Activated T-cell treated with anti-CD3 and anti-CD28 coated beads, Interleukin-2, amount 50 U/mL, for 48 hours (primary cell): ENCODE data around the gene RPSA.
"Not testable (repeated sequence)": the region's sequence is repeated elsewhere in the genome, so short reads cannot be mapped to it uniquely, and the experiment has no call there.

Experiments
- DNase-seq, 2 experiments: peaks; one replicate each; pipeline ENCODE4 v3.0.0-alpha.2; 2020

The RPSA gene

GRCh38 chr3:39406368-39407258 lies at the start of gene RPSA:
Gene RPSA (plus strand): TSS chr3:39406720. CDS start chr3:39407654, 934 bp downstream.
- DNase-seq = peak; percentile 95 to 97

DNA sequence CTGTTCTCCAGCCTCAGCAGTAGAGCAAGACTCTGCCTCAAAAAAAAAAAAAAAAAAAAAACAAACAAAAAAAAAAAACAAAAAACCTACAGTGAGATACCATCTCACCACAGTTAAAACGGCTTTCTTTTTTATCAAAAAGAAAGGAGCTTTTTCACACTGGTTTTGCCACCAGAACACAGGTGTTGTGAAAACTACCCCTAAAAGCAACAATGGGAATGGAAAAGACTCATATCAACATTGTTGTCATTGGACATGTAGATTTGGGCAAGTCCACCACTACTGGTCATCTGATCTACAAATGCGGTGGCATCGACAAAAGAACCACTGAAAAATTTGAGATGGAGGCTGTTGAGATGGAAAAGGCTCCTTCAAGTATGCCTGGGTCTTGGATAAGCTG lies 48.2 kb upstream of the RPSA start:
- DNase-seq = no peak

GRCh38 chr3:39361252-39361927 lies 45.1 kb upstream of the RPSA start:
- peak; percentile 54 to 62 for DNase-seq

GRCh38 chr3:39362192-39362591 lies 44.3 kb upstream of the RPSA start:
- DNase-seq = no peak

- no peak for DNase-seq
Observed at GRCh38 chr3:39362812-39363211, 43.7 kb upstream of the RPSA start.

GRCh38 chr3:39370450-39370849 lies 36.1 kb upstream of the RPSA start:
- not testable (repeated sequence) for DNase-seq

DNA sequence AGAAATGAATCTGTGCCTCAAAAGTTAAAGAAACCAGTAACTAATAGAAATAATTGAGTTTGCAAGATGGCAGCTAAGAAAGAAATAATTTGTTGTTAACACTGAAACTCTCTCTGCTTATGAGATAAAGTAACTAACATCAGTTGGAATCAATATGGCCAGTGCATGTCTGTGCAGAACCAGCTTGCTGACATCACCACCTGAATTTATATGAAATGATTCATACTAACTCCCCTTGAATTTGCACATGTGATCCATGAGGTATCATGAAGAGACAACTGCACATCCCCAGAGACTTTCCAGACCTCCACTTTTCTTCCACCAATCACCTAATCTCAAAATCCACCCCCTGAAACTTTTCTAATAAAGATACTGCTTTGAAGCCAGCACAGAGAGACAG lies 33.7 kb upstream of the RPSA start:
- no peak for DNase-seq

DNA sequence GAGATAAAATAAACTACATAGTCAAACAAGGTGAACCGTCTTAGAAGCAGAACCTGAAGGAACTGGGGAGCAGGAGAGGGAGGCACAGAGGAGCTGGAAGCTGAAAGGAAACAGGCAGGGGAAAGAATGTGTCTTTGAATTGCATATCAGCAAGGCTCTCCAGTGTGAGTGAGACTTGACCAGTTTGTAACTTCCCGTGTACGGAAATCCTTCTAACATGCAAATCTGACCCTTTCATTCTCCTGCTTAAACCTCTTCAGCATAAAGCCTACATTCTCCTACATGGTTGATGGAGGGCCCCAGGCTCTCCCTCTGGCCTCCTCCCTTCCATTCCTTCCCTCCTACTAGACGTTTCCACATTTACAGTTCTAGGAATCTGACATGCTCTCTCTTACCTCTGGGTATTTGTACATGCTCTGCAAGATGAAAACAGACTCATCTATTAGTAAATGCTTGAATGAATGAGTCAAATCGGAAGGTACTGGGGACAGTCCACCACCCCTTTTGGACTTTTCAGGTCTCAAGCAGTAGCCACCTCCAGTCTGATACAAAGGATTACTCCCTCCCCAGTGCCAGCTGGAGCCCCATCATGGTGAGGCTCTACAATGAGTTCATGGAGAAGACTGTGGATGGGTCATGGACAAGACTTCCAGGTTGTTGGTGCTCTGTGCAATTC lies 29.4 kb upstream of the RPSA start:
- no peak for DNase-seq

- peak; percentile 70 to 71 for DNase-seq
Observed at GRCh38 chr3:39378088-39378487, 28.4 kb upstream of the RPSA start.

DNA sequence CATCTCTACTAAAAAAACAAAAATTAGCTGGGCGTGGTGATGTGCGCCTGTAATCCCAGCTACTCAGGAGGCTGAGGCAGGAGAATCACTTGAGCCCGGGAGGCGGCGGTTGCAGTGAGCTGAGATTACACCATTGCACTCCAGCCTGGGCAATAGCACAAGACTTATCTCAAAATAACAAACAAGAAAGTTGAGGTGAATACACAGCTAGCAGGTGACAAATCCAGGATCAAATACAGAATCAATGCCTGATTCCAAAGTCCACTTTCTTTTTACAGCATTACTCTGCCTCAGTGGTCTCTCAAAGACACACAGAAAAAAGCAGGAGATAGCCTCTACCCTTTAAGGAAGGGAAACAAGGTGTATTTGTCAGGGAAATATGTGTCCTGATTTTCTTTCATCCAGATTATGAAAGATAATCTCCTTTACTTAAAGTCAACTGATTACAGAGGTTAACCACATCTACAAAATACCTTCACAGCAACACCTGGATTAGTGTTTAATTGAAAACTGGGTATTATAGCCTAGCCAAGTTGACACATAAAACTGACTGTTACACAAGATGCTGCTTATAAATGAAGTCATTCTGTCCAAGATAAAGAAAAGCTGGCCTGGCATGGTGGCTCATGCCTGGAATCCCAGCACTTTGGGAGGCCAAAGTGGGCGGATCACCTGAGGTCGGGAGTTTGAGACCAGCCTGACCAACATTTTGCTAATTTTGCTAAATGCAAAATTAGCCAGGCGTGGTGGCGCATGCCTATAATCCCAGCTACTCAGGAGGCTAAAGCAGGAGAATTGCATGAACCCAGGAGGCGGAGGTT lies 27.4 kb upstream of the RPSA start:
- DNase-seq = no peak

GRCh38 chr3:39379778-39380155 lies 26.8 kb upstream of the RPSA start:
- no peak for DNase-seq

GRCh38 chr3:39381432-39381831 lies 25.1 kb upstream of the RPSA start:
- DNase-seq = no peak

DNA sequence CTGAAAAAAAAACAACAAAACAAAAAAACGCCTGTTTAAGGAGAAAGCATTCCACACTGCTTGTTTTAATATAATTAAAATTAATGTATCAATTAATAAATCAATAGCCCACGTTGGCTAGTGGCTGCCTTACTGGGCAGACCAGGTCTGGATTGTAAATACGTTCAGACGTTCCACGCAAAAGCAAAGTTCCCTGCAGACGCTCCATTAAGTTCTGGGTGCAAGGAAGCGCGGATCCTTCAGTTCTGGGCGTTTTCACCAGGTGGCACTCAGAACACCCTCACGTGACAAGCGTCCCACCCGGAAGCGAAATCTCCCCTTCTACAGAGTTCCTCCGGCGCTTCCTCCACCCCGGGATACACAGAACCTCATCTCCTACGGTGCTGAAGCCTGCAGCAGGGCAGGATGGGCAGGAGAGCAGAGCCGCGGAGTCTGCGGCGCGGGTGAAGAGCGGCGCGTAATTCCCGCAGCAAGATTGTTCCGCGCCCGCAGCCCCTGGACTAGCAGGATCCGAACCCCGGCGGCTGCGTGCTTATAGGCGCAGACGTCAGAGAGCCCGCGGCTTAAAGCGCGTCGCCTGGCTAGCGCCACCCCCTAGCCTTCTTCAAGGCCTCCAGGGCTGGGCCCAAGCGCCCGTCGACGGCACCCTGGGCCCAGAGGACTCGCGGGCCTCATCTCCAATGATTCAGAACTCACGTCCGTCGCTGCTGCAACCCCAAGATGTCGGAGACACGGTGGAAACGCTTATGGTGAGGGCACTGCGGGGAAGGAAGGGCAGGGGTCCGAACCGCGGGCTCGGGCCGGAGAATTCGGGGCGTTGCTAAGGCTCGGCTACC lies 23.3 kb upstream of the RPSA start, which contains the start of gene SLC25A38:
SLC25A38 (plus strand) TSS at position 326 of the 836 bp plus-strand sequence; CDS start at position 681, 355 bp downstream.
- peak; percentile 88 to 89 for DNase-seq

- peak; percentile 97 for DNase-seq
Observed at GRCh38 chr3:39383881-39384664, 22.4 kb upstream of the RPSA start.

- DNase-seq = no peak
Observed at GRCh38 chr3:39384665-39385000, 21.9 kb upstream of the RPSA start.

- peak in 1 of 2 experiments; percentile 32 for DNase-seq
Observed at GRCh38 chr3:39385456-39386090, 20.9 kb upstream of the RPSA start.

- DNase-seq = no peak
Observed at GRCh38 chr3:39386318-39386717, 20.2 kb upstream of the RPSA start.

- DNase-seq = no peak
Observed at GRCh38 chr3:39387411-39387975, 19.0 kb upstream of the RPSA start.

DNA sequence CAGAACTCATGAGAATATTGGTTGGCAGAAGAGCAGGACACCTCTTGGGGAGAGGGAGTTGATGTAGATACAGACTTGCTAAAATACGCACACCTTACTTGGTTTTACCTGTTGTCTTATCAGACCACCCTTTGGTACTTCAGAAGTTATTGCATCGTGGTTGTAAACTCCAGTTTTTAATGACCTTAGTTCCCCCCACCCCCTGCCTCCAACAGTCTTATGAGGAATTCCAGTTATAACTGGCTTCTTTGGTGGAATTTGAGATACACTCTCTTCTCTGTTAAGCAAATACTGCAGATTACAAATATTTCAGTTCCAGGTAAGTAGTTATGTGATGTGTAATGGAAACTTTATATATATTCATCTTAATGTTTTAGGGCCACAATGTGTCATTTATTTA lies 18.4 kb upstream of the RPSA start:
- no peak for DNase-seq

GRCh38 chr3:39388741-39389248 lies 17.7 kb upstream of the RPSA start:
- peak in 1 of 2 experiments; percentile 15 for DNase-seq
